SIG-M5 (cell line): ENCODE data around the gene TBC1D2B.
"Not testable (repeated sequence)": the region's sequence is repeated elsewhere in the genome, so short reads cannot be mapped to it uniquely, and the experiment has no call there.

Experiments
- DNase-seq: peaks from one replicate; lab custom pipeline; 2025; lab: John Stamatoyannopoulos, UW

Gene TBC1D2B

GRCh38 chr15:77988347-77989295 is 88.9 kb downstream of the TBC1D2B start:
- no peak for DNase-seq

- not testable (repeated sequence) for DNase-seq
Observed at GRCh38 chr15:77987765-77988136, 89.8 kb downstream of the TBC1D2B start.

DNA sequence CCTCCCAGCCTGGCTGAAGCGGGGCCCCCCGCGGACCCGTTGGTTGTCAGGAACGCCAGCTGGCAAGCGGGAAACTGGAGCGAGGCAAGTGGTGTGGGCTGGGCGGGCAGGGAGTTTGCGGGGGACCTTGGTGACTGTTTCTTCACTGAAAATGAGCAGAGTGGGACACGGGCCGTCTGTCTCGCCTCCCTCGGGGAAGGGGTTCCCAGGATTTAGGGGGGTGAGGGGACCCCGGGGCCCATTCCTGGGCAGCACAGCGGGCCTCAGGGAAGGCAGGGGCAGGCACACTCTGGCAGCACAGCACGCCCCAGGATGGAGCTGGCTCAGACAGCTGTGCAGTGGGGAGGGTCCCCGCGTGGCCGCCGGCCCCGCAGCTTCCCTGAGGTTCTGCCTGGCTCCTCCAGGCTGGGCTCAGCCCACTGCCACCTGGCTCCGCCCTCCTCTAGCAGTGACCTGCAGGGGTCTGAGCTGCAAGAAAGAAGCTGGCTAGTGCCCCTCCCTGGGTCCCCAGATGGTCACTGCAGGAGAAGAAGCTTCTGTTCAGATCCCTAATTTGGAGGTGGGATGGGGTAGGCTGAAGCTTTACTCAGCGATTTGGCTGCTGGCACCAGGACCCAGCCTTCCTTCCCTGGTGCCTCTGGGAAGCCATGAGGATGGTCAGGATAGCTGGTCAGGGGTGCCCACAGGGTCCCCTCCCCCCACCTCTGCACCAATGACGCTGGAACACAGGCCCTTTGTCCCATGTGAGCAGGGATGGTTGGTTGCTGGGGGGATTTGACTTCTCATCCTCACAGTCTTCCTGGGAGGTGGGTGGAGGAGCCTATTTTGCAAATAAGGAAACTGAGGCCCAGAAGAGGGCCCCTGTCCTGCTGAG is 90.4 kb downstream of the TBC1D2B start:
- no peak for DNase-seq

DNA sequence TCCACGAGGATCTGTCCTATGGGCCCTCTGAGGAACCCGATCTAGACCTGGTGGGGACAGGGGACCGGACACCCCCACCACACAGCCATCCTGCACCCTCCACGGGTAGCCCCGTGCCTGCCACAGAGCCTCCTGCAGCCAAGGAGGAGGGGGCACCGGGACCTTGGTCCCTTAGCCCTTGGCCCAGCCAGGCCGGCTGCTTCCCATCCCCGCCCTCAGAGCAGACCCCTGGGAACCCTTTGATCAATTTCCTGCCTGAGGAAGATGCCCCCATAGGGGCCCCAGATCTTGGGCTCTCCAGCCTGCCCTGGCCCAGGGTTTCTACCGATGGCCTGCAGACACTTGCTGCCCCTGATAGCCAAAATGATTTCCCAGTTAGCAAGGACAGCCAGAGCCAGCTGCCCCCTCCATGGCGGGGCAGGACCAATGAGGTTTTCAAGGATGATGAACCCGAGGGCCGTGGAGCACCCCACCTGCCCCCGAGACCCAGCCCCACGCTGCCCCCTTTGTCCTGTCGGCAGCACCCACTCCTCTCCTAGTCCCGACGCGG is 91.5 kb downstream of the TBC1D2B start:
- DNase-seq, result no peak

DNA sequence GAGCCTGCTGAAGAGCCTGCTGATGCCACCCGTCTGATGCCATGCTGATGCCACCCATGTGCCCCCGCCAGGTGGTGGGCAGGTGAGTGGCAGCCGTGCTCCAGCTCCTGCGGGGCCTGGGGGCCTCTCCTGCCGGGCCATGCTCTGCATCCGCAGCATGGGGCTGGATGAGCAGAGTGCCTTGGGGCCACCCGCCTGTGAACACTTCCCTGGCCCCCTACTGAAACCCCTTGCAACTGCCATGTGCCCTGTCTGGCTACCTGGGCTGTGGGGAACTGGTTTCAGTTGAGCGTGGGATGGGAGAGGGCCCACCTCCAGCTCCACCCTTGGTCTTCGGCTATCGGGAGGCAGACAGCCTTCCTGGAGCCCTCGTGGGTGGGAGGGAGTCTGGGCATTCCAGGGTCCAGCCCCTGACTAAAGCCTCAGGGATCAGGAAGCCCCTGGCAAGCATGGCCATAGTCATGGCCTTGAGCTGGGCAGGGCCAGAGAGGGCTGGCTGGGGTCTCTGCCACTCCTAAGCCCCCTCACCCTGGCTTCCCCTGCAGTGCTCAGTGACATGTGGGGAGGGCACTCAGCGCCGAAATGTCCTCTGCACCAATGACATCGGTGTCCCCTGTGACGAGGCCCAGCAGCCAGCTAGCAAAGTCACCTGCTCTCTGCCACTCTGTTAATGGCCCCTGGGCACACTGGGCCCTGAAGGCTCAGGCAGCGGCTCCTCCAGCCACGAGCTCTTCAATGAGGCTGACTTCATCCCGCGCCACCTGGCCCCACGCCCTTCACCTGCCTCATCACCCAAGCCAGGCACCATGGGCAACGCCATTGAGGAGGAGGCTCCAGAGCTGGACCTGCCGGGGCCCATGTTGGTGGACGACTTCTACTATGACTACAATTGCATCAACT is 92.2 kb downstream of the TBC1D2B start:
- no peak for DNase-seq

DNA sequence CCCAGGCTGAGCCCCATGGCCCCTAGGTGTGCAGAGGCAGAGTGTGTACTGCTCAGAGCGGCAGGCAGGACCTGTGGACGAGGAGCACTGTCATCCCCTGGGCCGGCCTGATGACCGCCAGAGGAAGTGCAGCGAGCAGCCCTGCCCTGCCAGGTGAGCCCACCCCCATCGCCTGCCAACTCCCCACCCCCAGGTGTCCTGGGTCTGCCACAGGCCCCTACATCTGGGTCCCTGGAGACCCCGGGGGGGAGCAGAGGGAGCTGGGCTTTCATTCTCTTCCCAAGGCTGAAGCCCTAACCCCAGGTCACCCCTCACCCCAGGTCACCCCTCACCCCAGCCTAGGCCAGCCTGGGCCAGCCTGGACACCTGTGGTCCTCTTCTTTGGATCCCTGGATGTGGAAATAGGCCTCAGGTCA is 93.1 kb downstream of the TBC1D2B start:
- no peak for DNase-seq

DNA sequence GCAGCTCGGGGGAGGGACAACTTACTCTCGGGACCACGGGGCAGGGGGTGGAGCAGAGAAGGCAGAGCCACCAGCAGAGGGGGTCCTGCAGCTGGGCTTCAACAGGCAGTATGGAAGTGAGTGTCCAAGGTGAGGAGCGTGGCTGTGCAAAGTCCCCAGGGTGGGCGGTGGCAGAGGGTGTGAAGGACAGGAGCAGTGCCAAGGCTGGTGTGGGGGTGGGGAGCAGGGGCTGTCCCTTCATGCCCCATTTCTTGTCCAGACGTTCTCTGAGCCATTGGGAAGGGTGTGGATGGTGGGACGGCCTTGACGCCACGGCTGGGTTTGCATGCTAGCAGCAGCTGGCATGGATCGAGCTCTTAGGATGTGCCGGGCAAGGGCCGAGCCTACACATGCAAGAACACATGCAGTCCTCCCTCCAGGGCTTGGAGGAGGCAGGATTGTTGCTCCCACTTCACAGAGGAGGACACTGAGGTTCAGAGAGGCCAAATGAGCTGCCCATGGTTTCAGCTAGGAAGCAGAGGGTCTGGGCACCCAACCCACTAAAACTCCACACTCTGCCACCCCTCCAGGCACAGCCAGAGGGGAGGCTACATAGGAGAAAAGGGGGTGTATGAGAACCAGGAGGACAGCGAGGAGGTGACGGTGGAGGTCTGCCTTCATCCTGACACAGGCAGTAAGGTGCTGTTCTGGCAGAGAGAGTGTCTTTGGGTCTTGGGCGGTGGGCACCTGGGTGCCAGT is 93.6 kb downstream of the TBC1D2B start:
- no peak for DNase-seq

DNA sequence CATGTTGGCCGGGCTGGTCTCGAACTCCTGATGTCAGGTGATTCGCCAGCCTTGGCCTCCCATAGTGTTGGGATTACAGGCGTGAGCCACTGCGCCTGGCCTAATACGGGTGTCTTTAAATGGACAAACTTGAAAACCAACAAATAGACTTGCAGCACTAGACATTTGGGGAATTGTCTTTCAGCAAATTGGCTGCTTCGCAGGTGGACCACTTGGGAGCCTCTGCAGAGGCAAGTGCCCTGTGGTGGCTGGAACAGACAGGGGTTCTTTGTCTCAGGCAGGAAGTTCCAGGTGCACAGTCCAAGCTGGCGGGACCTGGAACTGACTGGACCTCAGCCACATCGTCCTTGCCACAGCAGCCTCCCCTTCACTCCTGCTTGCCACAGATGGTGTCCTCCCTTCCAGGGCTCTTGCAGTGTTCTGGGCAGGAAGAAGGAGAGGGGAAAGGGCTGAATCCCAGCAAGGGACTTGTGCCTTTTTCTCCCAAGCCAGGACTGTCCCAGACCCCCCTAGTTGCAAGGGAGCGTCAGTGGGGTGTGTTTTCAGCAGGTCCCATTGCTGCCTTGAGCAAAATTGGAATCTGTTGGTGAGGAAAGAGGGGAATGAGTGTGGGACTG is 94.3 kb downstream of the TBC1D2B start:
- DNase-seq, result no peak

DNA sequence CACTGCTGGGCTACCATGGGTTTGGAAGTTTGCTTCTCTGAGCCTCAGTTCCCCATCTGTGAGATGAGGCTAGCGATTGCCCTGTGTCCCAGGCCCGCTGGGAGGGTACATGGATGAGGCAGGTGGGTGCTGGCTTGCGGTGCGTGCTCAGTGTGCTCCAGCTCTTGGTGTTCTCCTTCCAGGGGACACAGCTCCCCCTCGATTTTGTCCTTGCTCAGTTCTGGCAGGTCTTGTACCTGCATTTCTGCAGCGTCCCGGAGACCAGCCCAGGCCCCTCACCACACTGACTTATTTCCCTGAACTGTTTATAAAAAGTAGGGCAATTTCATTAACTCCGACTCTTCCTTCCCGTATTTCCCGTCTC is 95.4 kb downstream of the TBC1D2B start:
- DNase-seq, result no peak

DNA sequence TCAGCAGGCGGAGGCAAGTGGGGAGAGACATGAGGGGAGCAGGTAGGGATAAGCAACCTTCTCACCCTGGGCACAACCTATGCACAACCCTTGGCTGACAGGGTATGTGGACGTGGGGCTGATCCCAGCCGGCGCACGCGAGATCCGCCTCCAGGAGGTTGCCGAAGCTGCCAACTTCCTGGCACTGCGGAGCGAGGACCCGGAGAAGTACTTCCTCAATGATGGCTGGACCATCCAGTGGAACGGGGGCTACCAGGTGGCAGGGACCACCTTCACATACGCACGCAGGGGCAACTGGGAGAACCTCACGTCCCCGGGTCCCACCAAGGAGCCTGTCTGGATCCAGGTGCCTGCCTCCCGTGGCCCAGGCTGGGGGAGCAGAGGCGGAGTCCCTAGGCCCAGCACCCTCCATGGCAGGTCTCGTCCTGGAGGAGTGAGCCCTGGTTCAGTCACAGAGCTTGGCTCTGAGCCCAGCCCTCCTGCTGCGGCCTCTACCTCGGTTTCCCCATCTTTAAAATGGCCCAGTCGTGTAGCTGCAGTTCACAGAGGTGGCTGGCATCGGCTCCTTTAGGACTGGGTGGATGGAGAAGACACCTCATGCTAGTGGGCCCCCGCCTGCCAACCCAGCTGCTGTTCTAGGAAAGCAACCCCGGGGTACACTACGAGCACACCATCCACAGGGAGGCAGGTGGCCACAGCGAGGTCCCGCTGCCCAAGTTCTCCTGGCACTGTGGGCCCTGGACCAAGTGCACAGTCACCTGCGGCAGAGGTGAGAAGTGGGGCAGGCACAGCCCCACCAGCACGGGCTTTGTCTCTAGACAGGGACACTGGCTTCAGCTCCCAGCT is 96.0 kb downstream of the TBC1D2B start:
- no peak for DNase-seq

DNA sequence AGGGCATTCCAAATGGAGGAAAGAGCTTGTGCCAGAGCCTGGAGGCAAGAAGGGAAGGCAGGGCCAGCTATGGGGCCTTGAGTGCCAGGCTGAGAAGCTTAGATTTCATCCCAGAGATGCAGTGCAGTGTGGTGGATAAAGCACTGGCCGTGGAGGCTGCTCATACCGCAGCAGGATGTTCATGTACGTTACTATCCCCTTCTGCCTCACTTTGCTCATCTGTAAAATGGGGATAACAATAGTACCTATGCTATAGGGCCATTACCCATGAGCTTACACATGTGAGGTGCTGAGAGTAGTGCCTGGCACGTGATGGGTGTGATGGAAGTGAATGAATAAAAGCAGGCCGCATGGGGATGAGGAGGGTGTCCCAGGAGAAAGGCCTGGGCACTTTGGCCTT is 96.8 kb downstream of the TBC1D2B start:
- not testable (repeated sequence) for DNase-seq

DNA sequence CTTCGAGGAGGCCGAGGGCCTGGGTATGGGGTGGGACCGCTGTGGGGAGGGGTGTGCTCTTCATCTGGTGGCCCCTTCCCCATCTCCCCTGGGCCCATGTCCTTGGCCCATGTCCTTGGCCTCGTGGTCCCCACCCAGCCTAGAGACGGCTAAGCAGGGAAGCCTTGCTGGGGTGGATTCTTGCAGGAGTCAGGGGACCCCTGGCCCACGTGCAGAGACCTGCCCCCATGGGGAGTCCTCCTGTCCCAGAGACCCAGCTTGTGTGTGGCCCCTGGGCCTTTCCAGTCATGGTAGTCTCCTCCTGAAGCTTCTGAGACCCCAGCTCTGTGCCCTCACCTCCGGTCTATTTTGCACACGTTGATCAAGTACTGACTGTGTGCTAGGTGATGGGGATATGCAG is 97.4 kb downstream of the TBC1D2B start:
- DNase-seq, result no peak

DNA sequence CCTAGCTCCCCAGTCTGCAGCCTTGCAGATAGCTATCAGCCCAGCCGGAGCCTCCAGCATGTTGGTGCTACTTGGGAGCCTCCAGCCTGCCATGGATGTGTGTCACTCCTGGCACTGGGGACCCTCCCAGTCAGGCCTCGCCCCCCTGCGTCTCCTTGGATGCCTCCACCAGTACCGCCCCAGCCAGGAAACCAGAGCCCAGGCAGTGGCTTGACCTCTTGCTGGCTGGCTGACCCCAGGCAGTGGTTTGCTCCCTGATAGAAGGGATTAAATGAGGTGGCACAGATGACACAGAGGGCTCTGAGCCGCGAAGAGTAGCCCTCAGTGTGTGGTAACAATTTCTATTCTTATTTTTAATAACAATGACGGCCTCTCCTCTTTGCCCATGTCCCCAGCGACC is 98.4 kb downstream of the TBC1D2B start:
- DNase-seq, result not testable (repeated sequence)

GRCh38 chr15:77978759-77979145 is 98.8 kb downstream of the TBC1D2B start:
- not testable (repeated sequence) for DNase-seq

DNA sequence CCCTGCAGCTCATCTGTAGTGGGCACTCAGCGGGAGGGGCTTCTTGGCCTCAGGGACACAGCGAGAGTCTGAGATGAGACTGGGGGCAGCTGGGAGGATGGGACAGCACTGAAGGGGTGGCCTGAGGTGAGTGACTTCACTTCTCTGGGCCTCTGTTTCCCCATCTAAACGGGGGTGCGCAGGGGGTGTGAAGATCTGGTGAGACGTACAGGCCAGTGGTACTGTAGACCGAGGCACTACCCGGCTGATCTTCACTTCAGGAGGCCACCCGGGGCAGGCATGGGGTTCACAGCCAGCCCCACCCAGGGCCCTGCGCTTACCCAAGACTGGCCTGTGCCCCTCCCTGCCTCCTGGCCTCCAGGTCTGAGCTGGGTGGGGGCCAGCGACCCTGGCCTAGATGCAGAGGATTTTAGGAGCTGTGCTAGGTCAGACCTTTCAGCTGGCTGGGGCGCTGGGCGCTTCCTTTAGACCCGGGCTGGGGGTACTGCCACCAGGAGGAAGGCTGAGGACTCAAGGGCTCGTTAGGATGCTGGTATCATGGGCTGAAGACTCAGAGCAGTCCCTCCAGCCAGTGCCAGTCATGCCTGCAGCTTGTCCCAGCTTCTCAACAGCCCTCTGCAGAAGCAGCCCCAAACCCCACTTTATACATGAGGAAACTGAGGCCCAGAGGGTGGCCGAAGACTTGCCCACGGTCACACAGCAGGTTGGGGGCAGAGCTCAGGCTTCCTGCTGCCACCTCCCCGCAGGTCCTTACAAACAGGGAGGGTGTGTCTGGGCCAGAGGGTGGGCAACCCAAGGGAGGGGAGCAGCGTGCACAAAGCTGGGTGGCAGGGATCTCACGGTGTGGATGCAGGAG is 99.4 kb downstream of the TBC1D2B start:
- not testable (repeated sequence) for DNase-seq

DNA sequence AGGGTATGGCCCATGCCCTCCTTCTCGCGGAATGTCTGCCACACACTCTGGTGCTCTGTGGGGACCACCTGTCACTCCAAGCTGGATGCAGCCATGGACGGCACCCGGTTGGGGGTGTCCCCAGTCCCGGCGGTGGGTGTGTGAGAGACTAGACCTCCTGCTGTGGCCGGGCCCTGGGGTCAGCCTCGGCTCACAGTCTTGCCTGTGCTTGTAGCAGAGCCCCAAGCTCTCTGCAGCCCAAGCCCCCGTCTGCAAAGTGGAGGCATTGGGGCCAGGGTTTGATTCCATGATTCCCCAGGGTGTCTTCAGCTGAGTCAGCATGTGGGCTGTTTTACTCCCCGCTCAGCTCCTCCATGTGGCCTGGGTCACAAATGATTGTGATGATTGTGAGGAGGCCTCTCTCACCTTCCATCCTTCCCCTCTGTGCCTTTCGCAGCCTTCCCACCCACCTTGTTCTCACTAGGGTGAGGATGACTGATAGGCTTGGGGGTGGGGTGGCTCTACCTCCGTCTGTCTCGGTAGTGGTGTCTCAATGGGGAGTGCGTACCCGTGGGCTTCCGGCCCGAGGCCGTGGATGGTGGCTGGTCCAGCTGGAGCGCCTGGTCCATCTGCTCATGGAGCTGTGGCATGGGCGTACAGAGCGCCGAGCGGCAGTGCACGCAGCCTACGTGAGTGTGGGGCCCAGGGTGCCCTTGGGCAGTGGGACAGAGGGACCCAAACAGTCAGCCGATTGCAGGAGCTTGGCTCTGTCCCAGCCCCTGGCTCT is 100.6 kb downstream of the TBC1D2B start:
- DNase-seq, result not testable (repeated sequence)

- DNase-seq, result not testable (repeated sequence)
Observed at GRCh38 chr15:77976095-77976450, 101.4 kb downstream of the TBC1D2B start.
